Heart right ventricle (tissue), 16 donors: ENCODE measurements around the gene RGS18. TPM values are rescaled to one million over a fixed set of nuclear protein-coding genes. Genes with fewer than 3 reads are reported as not detected.

Experiments
- ATAC-seq, 8 donors: fragments of 200-7000 bp; cut with Tn5 transposase; one replicate each; pipeline ENCODE4 v1.9.1; 2020; ENCODE audit warnings: mild to moderate bottlenecking in 8 of 8, moderate library complexity in 8 of 8, moderate number of reproducible peaks in 1 of 8
- DNase-seq, 2 donors: peaks; one replicate each; pipeline ENCODE4 v3.0.0-alpha.2; 2020
- H3K27ac ChIP-seq, 10 donors: fragments of 200-600 bp; sonication (generic) in 2 of 10; one replicate each; pipeline versions ENCODE4 v1.5.0 to v1.8.0; 2020 to 2022; ENCODE audit warnings: mild to moderate bottlenecking in 3 of 10
- H3K27me3 ChIP-seq, 7 donors: fragments of 200-600 bp; one replicate each; pipeline ENCODE4 v1.8.0; 2021 to 2022; ENCODE audit warnings: mild to moderate bottlenecking in 2 of 7
- H3K36me3 ChIP-seq, 9 donors: fragments of 200-600 bp; sonication (generic) in 1 of 9; one replicate each; pipeline versions ENCODE4 v1.5.0 to v1.8.0; 2020 to 2022; ENCODE audit warnings: mild to moderate bottlenecking in 2 of 9
- H3K4me1 ChIP-seq, 9 donors: fragments of 200-600 bp; sonication (generic) in 1 of 9; one replicate each; pipeline versions ENCODE4 v1.5.0 to v1.8.0; 2020 to 2022; ENCODE audit warnings: mild to moderate bottlenecking in 4 of 9
- H3K4me3 ChIP-seq, 10 donors: fragments of 200-600 bp; sonication (generic) in 2 of 10; one replicate each; pipeline versions ENCODE4 v1.5.0 to v1.8.0; 2020 to 2022; ENCODE audit warnings: mild to moderate bottlenecking in 7 of 10, moderate library complexity in 2 of 10
- H3K9me3 ChIP-seq, 11 donors: fragments of 200-600 bp in 10 of 11; sonication (generic) in 2 of 11; one replicate each; pipeline versions ENCODE4 v1.5.0 to v1.8.0; 2013 to 2022; ENCODE audit warnings: mild to moderate bottlenecking in 2 of 11, control low read depth in 1 of 11, moderate library complexity in 1 of 11
- CTCF ChIP-seq, 9 donors: fragments of 200-600 bp; sonication (generic) in 2 of 9; IDR thresholded peaks; one replicate each; pipeline versions ENCODE4 v1.5.0 to v1.8.0; 2021 to 2022; ENCODE audit warnings: antibody characterized with exemption in 9 of 9, mild to moderate bottlenecking in 5 of 9, moderate library complexity in 1 of 9
- WGBS, 2 donors: extraction: QIAGEN DNeasy Blood & Tissue Kit; methylation state at CpG; one replicate each; pipeline ENCODE4 v1.1.7; 2013; ENCODE audit warnings: inconsistent platforms in 1 of 2; 5-methylcytosine and 5-hydroxymethylcytosine counted together
- intact Hi-C, 10 donors: fragments of 100-400 bp; cut with DNase I; formaldehyde crosslinking; loops; one replicate each; pipeline versions ENCODE4 v1.11.1 to v1.14.2; 2022
- polyA plus RNA-seq, 2 donors: library from polyadenylated mRNA; stranded (reverse); fragments of 200-250 nt; gene quantifications; one replicate each; pipeline ENCODE4 v1.2.3, GENCODE V29; 2013
- total RNA-seq, 10 donors: library from RNA; stranded (reverse); fragmentation: NEBNext Ultra II Directional in 3 of 10; extraction: Animal tissue kit (Norgen Biotek cat#: 25700) in 3 of 10; gene quantifications; one replicate each; pipeline versions ENCODE4 v1.2.1 to v1.2.4, GENCODE V29; 2021 to 2023
- donor health status: Arrhythmogenic right ventricular cardiomyopathy.
- donor health status: ischemic (EF 13 %, LVEDD 7.1; RV severe dilation, severe dysfunction).
- donor health status: healthy with polysubstance abuse.
- donor health status: DM: no; HTN: yes; CAD: no.
- donor health status: DM: no; HTN: no; CAD: no.
- donor health status: ischemic (EF 25% LVEDD 6.9; RV normal size, moderate dysfunction).
- donor health status: ischemic (EF 25% LVEDD 5.7; RV mildly dilated, moderate dysfunction).
- donor health status: healthy.
- donor health status: DM: yes; HTN: yes; CAD: no.
- donor health status: Ischemic cardiomyopathy.
- donor health status: ischemic (EF 35%, LVEDD 5.7; RV mildly dilated, moderate dysfunction).
- donor health status: nonischemic (EF 11% LVEDD 7.7; RV severe dilation, severe dysfunction).
- donor health status: DM: yes; HTN: yes; CAD: no.
- donor health status: PGD.
- donor health status: ischemic (EF 29% LVEDD 5.4; RV normal size, mild dysfunction).
- donor health status: nonischemic (EF 23%, LVEDD 6.1; RV moderate dilation, normal function).

RGS18 gene
- total and polyA plus RNA-seq, 12 donors: 0.34 to 3.6 (median 0.65) TPM

GRCh38 chr1:192147221-192147620 lies 11.0 kb upstream of the RGS18 start:
- no peak for TF ChIP-seq CTCF (IDR thresholded peaks at IDR 0.05)
- Histone ChIP-seq H3K4me3 (no peak overlapping the region), H3K4me1 (no peaks in the 10 kb centered on the region), H3K36me3 (no peaks in the 10 kb centered on the region), H3K27me3 (no peaks in the 10 kb centered on the region), H3K27ac (no peak overlapping the region), H3K9me3 (peaks cover 0 to 13% (median 0%) of the 10 kb centered on the region in 11 donors)
- intact Hi-C loops: no loop called here
- ATAC-seq (peak in 1 of 8 donors; percentile 35), DNase-seq (no peak)
- 56 to 68% methylated on average over 3 of the region's 3 CpGs for WGBS, 2 donors

- no peak for TF ChIP-seq CTCF (IDR thresholded peaks at IDR 0.05)
- no peak for DNase-seq
- 56 to 84% methylated on average over 1 of the region's 1 CpG for WGBS, 2 donors
- Histone ChIP-seq H3K4me3 (no peak overlapping the region), H3K27me3 (no peaks in the 10 kb centered on the region), H3K9me3 (peaks cover 0 to 13% (median 0%) of the 10 kb centered on the region in 11 donors), H3K27ac (no peak overlapping the region), H3K4me1 (no peaks in the 10 kb centered on the region), H3K36me3 (no peaks in the 10 kb centered on the region)
- intact Hi-C loops: no loop called here
- no peak for ATAC-seq
These were observed 10.6 kb upstream of the RGS18 start for GRCh38 chr1:192147696-192148095.

- 56 to 71% methylated on average over 2 of the region's 2 CpGs for WGBS, 2 donors
- no peaks in the 10 kb centered on the region for H3K36me3 ChIP-seq
- ATAC-seq: no peak
- H3K27me3 ChIP-seq: no peaks in the 10 kb centered on the region
- H3K27ac ChIP-seq: no peak overlapping the region
- DNase-seq: no peak
- intact Hi-C loops: no loop called here
- H3K4me3 ChIP-seq: no peak overlapping the region
- peaks cover 0 to 8% (median 0%) of the 10 kb centered on the region in 11 donors for H3K9me3 ChIP-seq
- no peak for TF ChIP-seq CTCF (IDR thresholded peaks at IDR 0.05)
- H3K4me1 ChIP-seq: peaks cover 0 to 4% (median 0%) of the 10 kb centered on the region in 9 donors
These were observed 7.1 kb upstream of the RGS18 start for GRCh38 chr1:192151176-192151575.

GRCh38 chr1:192153276-192153675 lies 5.0 kb upstream of the RGS18 start:
- DNase-seq (no peak), ATAC-seq (no peak)
- Histone ChIP-seq H3K4me1 (peaks cover 0 to 11% (median 0%) of the 10 kb centered on the region in 9 donors), H3K27me3 (no peaks in the 10 kb centered on the region), H3K9me3 (no peaks in the 10 kb centered on the region), H3K36me3 (no peaks in the 10 kb centered on the region), H3K27ac (no peak overlapping the region), H3K4me3 (no peak overlapping the region)
- TF ChIP-seq CTCF (IDR thresholded peaks at IDR 0.05): no peak
- intact Hi-C loops: no loop called here
